Measurements from ENCODE around the gene DLX4. TPM values are rescaled to one million over a fixed set of nuclear protein-coding genes. Genes with fewer than 3 reads are reported as not detected.

Gene DLX4
- total and polyA plus RNA-seq, 9 donors: 0.10 TPM; not detected in 8

DNA sequence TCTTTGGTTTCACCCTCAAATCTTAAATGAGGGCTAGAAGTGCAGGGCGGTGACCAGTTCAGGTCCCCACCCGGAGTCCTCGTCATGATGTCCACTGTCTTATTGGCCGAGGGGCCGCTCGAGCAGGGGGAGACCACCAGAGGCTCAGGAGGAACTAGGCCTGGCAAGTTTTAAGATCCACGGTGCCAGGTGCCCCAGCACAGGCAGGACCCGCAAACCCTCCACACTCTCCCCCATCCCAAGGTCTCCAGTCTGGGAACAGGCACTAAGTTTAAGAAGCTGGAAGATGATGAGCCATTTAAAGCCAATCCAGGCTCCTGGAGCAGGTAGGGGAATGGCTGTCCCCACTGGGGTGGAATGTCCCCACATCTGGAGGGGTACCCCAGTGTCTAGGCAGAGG lies 21.9 kb downstream of the DLX4 start:
- H3K4me1 ChIP-seq (ENCODE audit: insufficient read depth): peaks cover 6% of the 10 kb centered on the region
- no peak overlapping the region for H3K4me3 ChIP-seq
- H3K27me3 ChIP-seq: peaks cover 3% of the 10 kb centered on the region
- peak in 1 of 5 donors; percentile 15 for DNase-seq
- intact Hi-C loops (cut with DNase I): loop anchor here in 2 of 4 donors (5.0 kb wide), 2 partner anchors 39 to 294 kb away; no protein-coding TSS in a partner anchor
- no peaks in the 10 kb centered on the region for H3K36me3 ChIP-seq
- H3K9me3 ChIP-seq: no peaks in the 10 kb centered on the region
- no peak overlapping the region for H3K27ac ChIP-seq
- TF ChIP-seq EP300 (IDR thresholded peaks at IDR 0.05) (no peak), POLR2A (IDR thresholded peaks at IDR 0.05) (no peak)
- TF ChIP-seq, protein P1, sequence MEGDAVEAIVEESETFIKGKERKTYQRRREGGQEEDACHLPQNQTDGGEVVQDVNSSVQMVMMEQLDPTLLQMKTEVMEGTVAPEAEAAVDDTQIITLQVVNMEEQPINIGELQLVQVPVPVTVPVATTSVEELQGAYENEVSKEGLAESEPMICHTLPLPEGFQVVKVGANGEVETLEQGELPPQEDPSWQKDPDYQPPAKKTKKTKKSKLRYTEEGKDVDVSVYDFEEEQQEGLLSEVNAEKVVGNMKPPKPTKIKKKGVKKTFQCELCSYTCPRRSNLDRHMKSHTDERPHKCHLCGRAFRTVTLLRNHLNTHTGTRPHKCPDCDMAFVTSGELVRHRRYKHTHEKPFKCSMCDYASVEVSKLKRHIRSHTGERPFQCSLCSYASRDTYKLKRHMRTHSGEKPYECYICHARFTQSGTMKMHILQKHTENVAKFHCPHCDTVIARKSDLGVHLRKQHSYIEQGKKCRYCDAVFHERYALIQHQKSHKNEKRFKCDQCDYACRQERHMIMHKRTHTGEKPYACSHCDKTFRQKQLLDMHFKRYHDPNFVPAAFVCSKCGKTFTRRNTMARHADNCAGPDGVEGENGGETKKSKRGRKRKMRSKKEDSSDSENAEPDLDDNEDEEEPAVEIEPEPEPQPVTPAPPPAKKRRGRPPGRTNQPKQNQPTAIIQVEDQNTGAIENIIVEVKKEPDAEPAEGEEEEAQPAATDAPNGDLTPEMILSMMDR (IDR thresholded peaks at IDR 0.05): no peak
- 84% methylated on average over 8 of the region's 8 CpGs for WGBS, 3 donors

DNA sequence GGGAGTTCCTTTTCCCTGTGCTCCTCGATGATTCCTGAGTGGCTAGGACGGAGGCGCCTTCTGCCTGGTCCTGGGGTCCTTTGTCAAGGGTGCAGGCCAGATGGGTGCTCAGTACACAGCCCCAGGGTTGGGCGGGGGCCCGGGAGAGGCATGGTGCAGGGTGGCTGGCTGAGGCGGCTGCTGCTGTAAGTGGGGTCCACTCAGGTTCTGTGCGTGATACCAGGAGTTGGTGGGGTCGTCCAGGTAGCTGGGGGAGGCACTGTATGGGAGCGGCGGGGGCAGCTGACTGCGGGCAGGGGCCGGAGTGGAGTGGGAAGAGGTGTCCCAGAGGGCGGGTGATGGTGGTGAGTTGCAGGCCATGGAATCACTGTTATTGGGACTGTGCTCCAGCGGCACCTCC lies 22.4 kb downstream of the DLX4 start:
- Histone ChIP-seq H3K27ac (no peak overlapping the region), H3K36me3 (no peaks in the 10 kb centered on the region), H3K4me1 (ENCODE audit: insufficient read depth) (peaks cover 6% of the 10 kb centered on the region), H3K9me3 (no peaks in the 10 kb centered on the region), H3K27me3 (peaks cover 3% of the 10 kb centered on the region), H3K4me3 (no peak overlapping the region)
- 86 to 91% (median 86%) methylated on average over 14 of the region's 14 CpGs for WGBS, 3 donors
- intact Hi-C loops (cut with DNase I): loop anchor here in 2 of 4 donors (5.0 kb wide), 2 partner anchors 39 to 294 kb away; no protein-coding TSS in a partner anchor
- TF ChIP-seq EP300 (IDR thresholded peaks at IDR 0.05): no peak
- no peak for DNase-seq

DNA sequence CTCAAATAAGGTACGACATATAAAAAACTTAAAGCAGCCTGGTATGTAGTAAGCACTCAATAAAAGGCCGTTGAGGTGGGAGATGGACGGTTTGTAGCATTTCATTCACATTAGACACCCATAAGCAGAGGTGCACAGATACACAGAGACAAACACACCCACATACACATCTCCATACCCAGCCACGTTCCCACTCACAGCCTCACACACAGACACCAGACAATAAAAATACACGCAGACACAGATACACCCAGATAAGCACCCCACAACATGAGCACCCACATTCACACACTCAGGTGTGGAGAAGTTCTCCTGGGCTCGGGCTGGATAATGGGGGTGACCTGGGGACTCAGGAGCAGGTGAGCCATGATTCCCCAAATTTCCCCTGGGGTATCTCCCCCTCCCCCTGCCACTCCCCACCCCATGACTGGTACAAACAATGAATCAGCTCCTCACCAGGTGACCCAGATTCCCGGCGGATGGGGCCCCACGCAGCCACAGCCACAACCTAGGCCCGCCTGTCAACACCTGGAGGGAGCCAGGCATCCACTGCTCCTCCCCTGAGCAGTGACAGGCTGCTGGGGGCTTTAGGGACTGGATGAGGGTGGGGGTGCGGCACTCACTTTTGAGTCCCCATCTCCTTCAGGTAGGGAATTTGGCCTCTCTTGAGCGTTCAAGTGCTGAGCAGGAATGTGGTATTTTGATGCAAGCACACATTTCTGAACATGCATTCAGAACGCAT lies 23.4 kb downstream of the DLX4 start:
- TF ChIP-seq, protein P1 (IDR thresholded peaks at IDR 0.05): no peak
- TF ChIP-seq POLR2A (IDR thresholded peaks at IDR 0.05) (no peak), EP300 (IDR thresholded peaks at IDR 0.05) (no peak)
- intact Hi-C loops (cut with DNase I): loop anchor here in 2 of 4 donors (5.0 kb wide), 2 partner anchors 40 to 295 kb away; no protein-coding TSS in a partner anchor
- Histone ChIP-seq H3K4me1 (ENCODE audit: insufficient read depth) (peaks cover 6% of the 10 kb centered on the region), H3K36me3 (no peaks in the 10 kb centered on the region), H3K27me3 (peaks cover 3% of the 10 kb centered on the region), H3K9me3 (no peaks in the 10 kb centered on the region), H3K4me3 (no peak overlapping the region), H3K27ac (no peak overlapping the region)
- DNase-seq: no peak
- 87 to 95% (median 90%) methylated on average over 11 to 13 of the region's 13 CpGs for WGBS, 3 donors

DNA sequence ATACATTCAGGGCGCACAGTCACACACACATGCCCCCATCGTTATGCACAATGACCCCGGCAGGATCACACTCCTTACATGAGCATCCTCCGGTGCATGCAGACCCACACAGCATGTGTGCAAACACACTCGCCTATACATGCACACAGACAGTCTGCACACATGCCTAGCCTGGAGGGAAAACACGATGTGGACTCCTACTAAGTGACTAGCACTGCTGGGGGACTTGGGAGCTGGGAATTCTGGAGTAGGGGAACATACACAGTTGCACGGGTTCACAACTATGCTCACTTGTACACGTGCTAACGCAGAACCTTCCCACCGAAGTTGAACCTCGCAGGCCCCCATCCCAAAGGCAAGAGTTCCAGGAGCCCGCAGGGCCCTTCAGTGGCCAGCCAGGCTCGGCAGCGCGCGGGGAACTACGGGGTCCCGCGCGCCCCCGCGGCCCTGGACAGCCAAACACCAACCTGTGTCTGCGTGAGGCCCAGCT lies 24.0 kb downstream of the DLX4 start:
- H3K27ac ChIP-seq: no peak overlapping the region
- peaks cover 5% of the 10 kb centered on the region for H3K4me1 ChIP-seq (ENCODE audit: insufficient read depth)
- no peak for DNase-seq
- 24 to 26% (median 24%) methylated on average over 23 of the region's 23 CpGs for WGBS, 3 donors
- intact Hi-C loops (cut with DNase I): loop anchor here in 2 of 4 donors (5.0 kb wide), 2 partner anchors 41 to 296 kb away; no protein-coding TSS in a partner anchor
- H3K27me3 ChIP-seq: peaks cover 3% of the 10 kb centered on the region
- H3K36me3 ChIP-seq: no peaks in the 10 kb centered on the region
- H3K4me3 ChIP-seq: peak overlapping the region; percentile 27
- TF ChIP-seq, protein P1 (IDR thresholded peaks at IDR 0.05): no peak
- TF ChIP-seq EP300 (IDR thresholded peaks at IDR 0.05): no peak
- no peak for TF ChIP-seq POLR2A (IDR thresholded peaks at IDR 0.05)
- no peaks in the 10 kb centered on the region for H3K9me3 ChIP-seq
